OCI-LY1 (cell line): ENCODE measurements around the gene BUB1B.

ENCODE experiments used
- EZH2 ChIP-seq: fragments of 200-600 bp; sonication (generic), shearing (Covaris generic); IDR thresholded peaks from 2 replicates; pipeline ENCODE4 v1.8.0; 2017; ENCODE audit warnings: borderline replicate concordance, mixed run types, mild to moderate bottlenecking, antibody characterized with exemption, low read length, moderate library complexity, mixed read lengths
- TF ChIP-seq, protein P1 (sequence below): fragments of 200-600 bp; sonication (generic), shearing (Covaris generic); IDR thresholded peaks from 2 replicates; pipeline ENCODE4 v1.5.1; 2017; ENCODE audit warnings: mild to moderate bottlenecking, antibody characterized with exemption, low read length, moderate library complexity, mixed read lengths

GRCh38 chr15:40235201-40235885 is 74.5 kb downstream of the BUB1B start:
- TF ChIP-seq, protein P1, sequence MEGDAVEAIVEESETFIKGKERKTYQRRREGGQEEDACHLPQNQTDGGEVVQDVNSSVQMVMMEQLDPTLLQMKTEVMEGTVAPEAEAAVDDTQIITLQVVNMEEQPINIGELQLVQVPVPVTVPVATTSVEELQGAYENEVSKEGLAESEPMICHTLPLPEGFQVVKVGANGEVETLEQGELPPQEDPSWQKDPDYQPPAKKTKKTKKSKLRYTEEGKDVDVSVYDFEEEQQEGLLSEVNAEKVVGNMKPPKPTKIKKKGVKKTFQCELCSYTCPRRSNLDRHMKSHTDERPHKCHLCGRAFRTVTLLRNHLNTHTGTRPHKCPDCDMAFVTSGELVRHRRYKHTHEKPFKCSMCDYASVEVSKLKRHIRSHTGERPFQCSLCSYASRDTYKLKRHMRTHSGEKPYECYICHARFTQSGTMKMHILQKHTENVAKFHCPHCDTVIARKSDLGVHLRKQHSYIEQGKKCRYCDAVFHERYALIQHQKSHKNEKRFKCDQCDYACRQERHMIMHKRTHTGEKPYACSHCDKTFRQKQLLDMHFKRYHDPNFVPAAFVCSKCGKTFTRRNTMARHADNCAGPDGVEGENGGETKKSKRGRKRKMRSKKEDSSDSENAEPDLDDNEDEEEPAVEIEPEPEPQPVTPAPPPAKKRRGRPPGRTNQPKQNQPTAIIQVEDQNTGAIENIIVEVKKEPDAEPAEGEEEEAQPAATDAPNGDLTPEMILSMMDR, result no peak
- TF ChIP-seq EZH2, result no peak
